ENCODE data around the gene P4HA2. TPM values are rescaled to one million over a fixed set of nuclear protein-coding genes. Genes with fewer than 3 reads are reported as not detected.

P4HA2 gene
- total and polyA plus RNA-seq, 9 of the 15 experiments (the other 6 are each of a cell fraction or from before 2014, with no cell fraction given), result 9.6 to 50.0 (median 12.7) TPM

GRCh38 chr5:132226516-132227234 is 978 bp downstream of the P4HA2 start (continued):
- TF ChIP-seq CLOCK (CRISPR knock-in tag; IDR thresholded peaks at IDR 0.05; ENCODE audit: borderline replicate concordance), result no peak
- TF ChIP-seq CEBPB (tag; IDR thresholded peaks at IDR 0.05), result no peak
- peak; percentile 73 for TF ChIP-seq ZFP36 (IDR thresholded peaks at IDR 0.05; ENCODE audit: low read depth, low read length, partially characterized antibody)
- TF ChIP-seq HNRNPL (IDR thresholded peaks at IDR 0.05; ENCODE audit: low read depth, low read length), result no peak
- no peak for TF ChIP-seq CUX1 (CRISPR knock-in tag; IDR thresholded peaks at IDR 0.05)
- no peak for TF ChIP-seq BCOR (IDR thresholded peaks at IDR 0.05)
- peak; percentile 9; the same call in 1 of the 2 replicates for TF ChIP-seq SMARCA5 (IDR thresholded peaks at IDR 0.05)
- TF ChIP-seq RB1 (IDR thresholded peaks at IDR 0.05; ENCODE audit: low read depth), result no peak
- TF ChIP-seq ZC3H4 (CRISPR knock-in tag; IDR thresholded peaks at IDR 0.05; ENCODE audit: borderline replicate concordance), result 0 out of 2 replicates have a peak, but pooled peaks have one; percentile 15
- no peak for TF ChIP-seq ZBTB5 (IDR thresholded peaks at IDR 0.05)
- no peak for TF ChIP-seq RBM39 (optimal IDR thresholded peaks at IDR 0.05; ENCODE audit: low read depth, low read length)
- TF ChIP-seq HMBOX1 (IDR thresholded peaks at IDR 0.05), result no peak
- TF ChIP-seq E2F6 (IDR thresholded peaks at IDR 0.05; ENCODE audit: borderline replicate concordance in 1 of 2, extremely low read depth in 1 of 2, insufficient read depth in 1 of 2, insufficient read length in 1 of 2, low read depth in 1 of 2, low read length in 1 of 2, poor library complexity in 1 of 2, severe bottlenecking in 1 of 2), result peak in 1 of 2 experiments; percentile 20

All from K562 (cell line).